K562 (cell line): ENCODE results near the gene RARG. TPM values are rescaled to one million over a fixed set of nuclear protein-coding genes. Genes with fewer than 3 reads are reported as not detected.

Source experiments
- DEAF1 ChIP-seq: fragments of 450-650 bp; formaldehyde crosslinking; IDR thresholded peaks from 2 replicates; pipeline ENCODE4 v1.4.0; 2020; ENCODE audit warnings: mild to moderate bottlenecking, moderate library complexity
- SMARCB1 ChIP-seq: IDR thresholded peaks from 2 replicates; pipeline ENCODE4 v1.6.1; 2011; ENCODE audit warnings: improper control_type of control experiment, low read depth; ENCODE audit not compliant: insufficient read length
- polyA plus RNA-seq, 8 experiments: library from polyadenylated mRNA; depleted of rRNA in 4 of 8; stranded (reverse) in 5 of 8; unstranded in 3 of 8; fragments of >200 nt; fragmentation: Nextera tagmentation in 2 of 8; fragmentation: Illumina TruSeq in 1 of 8; extraction: Ambion mirVana in 2 of 8; extraction: Trizol in 1 of 8; gene quantifications; 2 replicates each; pipeline versions ENCODE4 v1.2.1 to v1.2.3, GENCODE V29; 2011 to 2014; ENCODE audit warnings: inconsistent platforms in 1 of 8, missing spikeins in 1 of 8
- total RNA-seq, 7 experiments: library from RNA; depleted of rRNA in 6 of 7; stranded (reverse); fragments of >200 nt in 6 of 7; fragmentation: Illumina TruSeq in 2 of 7; extraction: Trizol in 2 of 7; gene quantifications; 2 replicates each; pipeline versions ENCODE4 v1.2.1 to v1.2.3, GENCODE V29; 2011 to 2021; ENCODE audit warnings: low replicate concordance in 1 of 7
- TF ChIP-seq, protein P1 (sequence below), 2 experiments: fragments of 450-650 bp; formaldehyde crosslinking in 1 of 2; IDR thresholded peaks; 2 replicates each; pipeline versions ENCODE4 v1.4.0 to v1.6.1; 2014 to 2020; ENCODE audit warnings: mild to moderate bottlenecking in 2 of 2, borderline replicate concordance in 1 of 2, low read depth in 1 of 2

RARG gene
- total and polyA plus RNA-seq, 9 of the 15 experiments (the other 6 are each of a cell fraction or from before 2014, with no cell fraction given) = 0.18 to 7.6 (median 3.8) TPM

DNA sequence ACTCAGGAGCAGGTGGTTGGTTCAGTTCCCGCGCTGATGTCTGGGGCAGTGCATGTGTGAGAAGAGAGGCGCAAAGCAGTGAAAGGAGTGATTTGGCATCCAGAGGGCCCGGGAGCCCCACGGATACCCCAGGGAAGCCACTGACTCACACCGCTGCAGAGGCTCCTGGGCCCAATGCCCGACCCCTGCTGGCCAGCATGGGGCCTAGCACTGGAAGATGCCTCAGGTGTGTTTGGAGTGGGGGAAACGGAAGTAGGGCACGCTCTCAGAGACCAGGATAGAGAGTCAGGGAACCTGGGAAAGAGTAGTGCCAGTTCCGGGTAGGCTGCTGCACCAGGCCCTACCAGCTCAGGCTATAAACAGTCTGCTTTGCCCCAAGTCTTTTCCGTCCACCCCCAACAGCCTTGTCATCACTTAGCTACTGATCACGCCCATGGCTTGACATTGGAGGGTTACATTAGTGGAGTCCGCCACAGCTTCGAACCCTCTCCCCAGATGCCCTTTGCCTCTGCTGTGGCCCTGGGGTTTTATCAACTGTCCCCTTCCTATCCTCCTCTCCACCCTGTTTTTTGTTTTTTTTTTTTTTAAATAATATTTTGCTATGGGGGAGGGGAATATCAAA lies 41.8 kb downstream of the RARG start (continued):
- TF ChIP-seq, protein P1, sequence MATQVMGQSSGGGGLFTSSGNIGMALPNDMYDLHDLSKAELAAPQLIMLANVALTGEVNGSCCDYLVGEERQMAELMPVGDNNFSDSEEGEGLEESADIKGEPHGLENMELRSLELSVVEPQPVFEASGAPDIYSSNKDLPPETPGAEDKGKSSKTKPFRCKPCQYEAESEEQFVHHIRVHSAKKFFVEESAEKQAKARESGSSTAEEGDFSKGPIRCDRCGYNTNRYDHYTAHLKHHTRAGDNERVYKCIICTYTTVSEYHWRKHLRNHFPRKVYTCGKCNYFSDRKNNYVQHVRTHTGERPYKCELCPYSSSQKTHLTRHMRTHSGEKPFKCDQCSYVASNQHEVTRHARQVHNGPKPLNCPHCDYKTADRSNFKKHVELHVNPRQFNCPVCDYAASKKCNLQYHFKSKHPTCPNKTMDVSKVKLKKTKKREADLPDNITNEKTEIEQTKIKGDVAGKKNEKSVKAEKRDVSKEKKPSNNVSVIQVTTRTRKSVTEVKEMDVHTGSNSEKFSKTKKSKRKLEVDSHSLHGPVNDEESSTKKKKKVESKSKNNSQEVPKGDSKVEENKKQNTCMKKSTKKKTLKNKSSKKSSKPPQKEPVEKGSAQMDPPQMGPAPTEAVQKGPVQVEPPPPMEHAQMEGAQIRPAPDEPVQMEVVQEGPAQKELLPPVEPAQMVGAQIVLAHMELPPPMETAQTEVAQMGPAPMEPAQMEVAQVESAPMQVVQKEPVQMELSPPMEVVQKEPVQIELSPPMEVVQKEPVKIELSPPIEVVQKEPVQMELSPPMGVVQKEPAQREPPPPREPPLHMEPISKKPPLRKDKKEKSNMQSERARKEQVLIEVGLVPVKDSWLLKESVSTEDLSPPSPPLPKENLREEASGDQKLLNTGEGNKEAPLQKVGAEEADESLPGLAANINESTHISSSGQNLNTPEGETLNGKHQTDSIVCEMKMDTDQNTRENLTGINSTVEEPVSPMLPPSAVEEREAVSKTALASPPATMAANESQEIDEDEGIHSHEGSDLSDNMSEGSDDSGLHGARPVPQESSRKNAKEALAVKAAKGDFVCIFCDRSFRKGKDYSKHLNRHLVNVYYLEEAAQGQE (IDR thresholded peaks at IDR 0.05; ENCODE audit: borderline replicate concordance) = peak; percentile 58
- TF ChIP-seq, protein P1 (CRISPR knock-in tag; IDR thresholded peaks at IDR 0.05; ENCODE audit: low read depth) = no peak
- 0 out of 2 replicates have a peak, but pooled peaks have one; percentile 15 for TF ChIP-seq DEAF1 (CRISPR knock-in tag)
- no peak for TF ChIP-seq SMARCB1
